ENCODE results near the gene HMG20A.

DNA sequence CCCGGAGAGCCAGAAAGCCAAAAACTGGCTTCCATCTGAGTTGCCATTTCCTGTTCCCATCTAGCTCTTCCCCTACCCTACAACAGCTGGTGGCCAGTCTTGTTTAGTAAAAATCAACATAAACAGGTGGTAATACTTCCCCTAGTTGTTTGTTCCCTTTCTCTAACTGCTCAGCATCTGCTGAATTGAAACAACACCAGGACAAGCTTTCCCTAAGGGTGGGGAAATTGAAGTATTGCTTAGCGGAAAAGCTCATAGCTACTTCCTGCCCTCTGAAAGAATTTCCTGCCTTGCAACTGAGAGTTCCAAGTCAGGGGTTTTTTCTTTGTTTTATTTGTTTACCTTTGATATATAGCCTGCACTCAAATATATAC lies 66.8 kb downstream of the HMG20A start:
- TF ChIP-seq, protein P1, sequence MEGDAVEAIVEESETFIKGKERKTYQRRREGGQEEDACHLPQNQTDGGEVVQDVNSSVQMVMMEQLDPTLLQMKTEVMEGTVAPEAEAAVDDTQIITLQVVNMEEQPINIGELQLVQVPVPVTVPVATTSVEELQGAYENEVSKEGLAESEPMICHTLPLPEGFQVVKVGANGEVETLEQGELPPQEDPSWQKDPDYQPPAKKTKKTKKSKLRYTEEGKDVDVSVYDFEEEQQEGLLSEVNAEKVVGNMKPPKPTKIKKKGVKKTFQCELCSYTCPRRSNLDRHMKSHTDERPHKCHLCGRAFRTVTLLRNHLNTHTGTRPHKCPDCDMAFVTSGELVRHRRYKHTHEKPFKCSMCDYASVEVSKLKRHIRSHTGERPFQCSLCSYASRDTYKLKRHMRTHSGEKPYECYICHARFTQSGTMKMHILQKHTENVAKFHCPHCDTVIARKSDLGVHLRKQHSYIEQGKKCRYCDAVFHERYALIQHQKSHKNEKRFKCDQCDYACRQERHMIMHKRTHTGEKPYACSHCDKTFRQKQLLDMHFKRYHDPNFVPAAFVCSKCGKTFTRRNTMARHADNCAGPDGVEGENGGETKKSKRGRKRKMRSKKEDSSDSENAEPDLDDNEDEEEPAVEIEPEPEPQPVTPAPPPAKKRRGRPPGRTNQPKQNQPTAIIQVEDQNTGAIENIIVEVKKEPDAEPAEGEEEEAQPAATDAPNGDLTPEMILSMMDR (IDR thresholded peaks at IDR 0.05) = no peak
- no peak for TF ChIP-seq POLR2A (IDR thresholded peaks at IDR 0.05)

Measured in thyroid gland (tissue), 4 donors.